NB4 (cell line): ENCODE measurements around the gene TENM4.

Experiments used
- DNase-seq: peaks from one replicate; pipeline ENCODE4 v3.0.0; 2010; ENCODE audit warnings: low read depth
- H3K4me3 ChIP-seq: one replicate; pipeline ENCODE4 v1.5.1; 2011; ENCODE audit warnings: mild to moderate bottlenecking, low read depth, low read length, moderate library complexity
- CTCF ChIP-seq: IDR thresholded peaks from one replicate; pipeline ENCODE4 v1.5.1; 2012; ENCODE audit warnings: low read depth, low read length
- MAX ChIP-seq: IDR thresholded peaks from 2 replicates; pipeline ENCODE4 v1.6.1; 2011; ENCODE audit warnings: low read depth, low read length
- MYC ChIP-seq: IDR thresholded peaks from 2 replicates; pipeline ENCODE4 v1.6.1; 2011; ENCODE audit warnings: low read depth, low read length
- POLR2A ChIP-seq: IDR thresholded peaks from 2 replicates; pipeline ENCODE4 v1.6.1; 2011; ENCODE audit warnings: mild to moderate bottlenecking; ENCODE audit not compliant: insufficient read length; ENCODE audit errors: extremely low read depth

The TENM4 gene

GRCh38 chr11:79427126-79427525 lies 13.7 kb downstream of the TENM4 start:
- TF ChIP-seq MYC = no peak
- no peak for TF ChIP-seq MAX
- no peak for TF ChIP-seq POLR2A
- no peak for TF ChIP-seq CTCF
- no peak overlapping the region for H3K4me3 ChIP-seq
- no peak for DNase-seq

GRCh38 chr11:79425463-79425862 lies 15.4 kb downstream of the TENM4 start:
- no peak overlapping the region for H3K4me3 ChIP-seq
- DNase-seq = no peak
- TF ChIP-seq MAX = no peak
- no peak for TF ChIP-seq POLR2A
- TF ChIP-seq MYC = no peak
- TF ChIP-seq CTCF = no peak

- no peak for DNase-seq
- TF ChIP-seq CTCF = no peak
- TF ChIP-seq POLR2A = no peak
- TF ChIP-seq MAX = no peak
- no peak for TF ChIP-seq MYC
- no peak overlapping the region for H3K4me3 ChIP-seq
Observed at GRCh38 chr11:79423736-79424135, 17.1 kb downstream of the TENM4 start.

GRCh38 chr11:79422866-79423265 lies 18.0 kb downstream of the TENM4 start:
- TF ChIP-seq CTCF = no peak
- TF ChIP-seq MAX = no peak
- TF ChIP-seq MYC = no peak
- no peak for TF ChIP-seq POLR2A
- no peak for DNase-seq
- H3K4me3 ChIP-seq = no peak overlapping the region

- TF ChIP-seq MYC = no peak
- no peak for TF ChIP-seq CTCF
- no peak for TF ChIP-seq MAX
- no peak for TF ChIP-seq POLR2A
- no peak for DNase-seq
- H3K4me3 ChIP-seq = no peak overlapping the region
Observed at GRCh38 chr11:79421820-79422219, 19.0 kb downstream of the TENM4 start.

- DNase-seq = no peak
- H3K4me3 ChIP-seq = no peak overlapping the region
- TF ChIP-seq MYC (no peak), MAX (no peak)
Observed at GRCh38 chr11:79419120-79419519, 21.7 kb downstream of the TENM4 start.
